Lung (tissue), 12 donors: Measurements from ENCODE around the gene FMN1. TPM values are rescaled to one million over a fixed set of nuclear protein-coding genes. Genes with fewer than 3 reads are reported as not detected.

Source experiments
- ATAC-seq: fragments of 200-7000 bp; cut with Tn5 transposase; one replicate; pipeline ENCODE4 v1.9.1; 2020; ENCODE audit warnings: moderate number of reproducible peaks; ENCODE audit not compliant: insufficient read depth, low FRiP score
- DNase-seq, 3 donors: peaks; one replicate each; pipeline ENCODE4 v3.0.0-alpha.2; 2013 to 2017
- H3K27ac ChIP-seq, 2 donors: one replicate each; pipeline ENCODE4 v1.5.1; 2013; ENCODE audit warnings: mild to moderate bottlenecking in 2 of 2, moderate library complexity in 2 of 2, control low read depth in 1 of 2, inconsistent platforms in 1 of 2, low read depth in 1 of 2, low read length in 1 of 2
- H3K27me3 ChIP-seq, 3 donors: one replicate each; pipeline ENCODE4 v1.5.1; 2013; ENCODE audit warnings: low read length in 2 of 3; ENCODE audit not compliant: control insufficient read depth in 3 of 3, insufficient read depth in 3 of 3
- H3K36me3 ChIP-seq, 4 donors: one replicate each; pipeline ENCODE4 v1.5.1; 2013; ENCODE audit warnings: low read length in 4 of 4, mild to moderate bottlenecking in 1 of 4, moderate library complexity in 1 of 4; ENCODE audit not compliant: control insufficient read depth in 4 of 4, insufficient read depth in 4 of 4
- H3K4me1 ChIP-seq, 5 donors: one replicate each; pipeline ENCODE4 v1.5.1; 2013; ENCODE audit warnings: low read length in 5 of 5, mild to moderate bottlenecking in 2 of 5, moderate library complexity in 1 of 5; ENCODE audit not compliant: control insufficient read depth in 5 of 5, insufficient read depth in 5 of 5
- H3K4me3 ChIP-seq: one replicate; pipeline ENCODE4 v1.5.1; 2013; ENCODE audit warnings: mild to moderate bottlenecking, control low read depth, moderate library complexity
- H3K9ac ChIP-seq, 2 donors: one replicate each; pipeline ENCODE4 v1.5.1; 2013; ENCODE audit warnings: low read length in 2 of 2, control low read depth in 1 of 2; ENCODE audit not compliant: insufficient read depth in 1 of 2
- H3K9me3 ChIP-seq, 4 donors: one replicate each; pipeline ENCODE4 v1.5.1; 2013; ENCODE audit warnings: low read length in 3 of 4, mild to moderate bottlenecking in 1 of 4, moderate library complexity in 1 of 4; ENCODE audit not compliant: control insufficient read depth in 4 of 4, insufficient read depth in 3 of 4
- WGBS, 2 donors: extraction: QIAGEN DNeasy Blood & Tissue Kit; methylation state at CpG; one replicate each; pipeline ENCODE4 v1.1.7; 2013; 5-methylcytosine and 5-hydroxymethylcytosine counted together
- polyA plus RNA-seq, 2 donors: library from polyadenylated mRNA; stranded (reverse); fragments of 200-250 nt; gene quantifications; one replicate each; pipeline ENCODE4 v1.2.1, GENCODE V29; 2013
- total RNA-seq, 2 donors: library from RNA; depleted of rRNA in 1 of 2; stranded (reverse); fragments of >200 nt in 1 of 2; gene quantifications; one replicate each; pipeline ENCODE4 v1.2.1, GENCODE V29; 2014 to 2021
- TF ChIP-seq, protein P1 (sequence below): IDR thresholded peaks from 2 replicates; pipeline ENCODE4 v1.5.1; 2012; ENCODE audit warnings: mild to moderate bottlenecking; ENCODE audit errors: control extremely low read depth, extremely low read depth
- donor health status: control.
- donor health status: control.
- donor health status: Bipolar disorder and iron deficiency.
- donor health status: healthy.
- donor health status: DM: yes; HTN: yes; CAD: no.

Gene FMN1
- total and polyA plus RNA-seq, 4 donors: 4.6 to 45.2 (median 15.7) TPM

DNA sequence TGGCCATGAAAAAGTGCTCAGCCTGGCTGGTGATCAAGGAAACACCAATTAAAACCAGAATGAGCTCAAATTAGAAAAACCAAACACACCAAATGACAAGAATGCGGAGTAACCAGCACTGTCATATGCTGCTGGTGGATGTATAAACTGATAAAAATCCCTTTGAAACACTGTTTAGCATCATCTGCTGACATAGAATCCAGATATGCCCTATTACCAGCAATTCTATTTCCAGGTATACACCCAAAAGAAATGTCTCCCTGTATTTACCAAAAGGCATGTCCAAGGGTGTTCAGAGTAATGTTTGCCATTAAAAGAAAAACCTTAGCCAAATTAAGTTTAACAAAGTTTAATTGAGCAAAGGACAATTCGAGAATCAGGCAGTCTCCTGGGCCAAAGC is 138.6 kb downstream of the FMN1 start:
- H3K9ac ChIP-seq: no peak overlapping the region
- H3K36me3 ChIP-seq: no peaks in the 10 kb centered on the region
- TF ChIP-seq, protein P1, sequence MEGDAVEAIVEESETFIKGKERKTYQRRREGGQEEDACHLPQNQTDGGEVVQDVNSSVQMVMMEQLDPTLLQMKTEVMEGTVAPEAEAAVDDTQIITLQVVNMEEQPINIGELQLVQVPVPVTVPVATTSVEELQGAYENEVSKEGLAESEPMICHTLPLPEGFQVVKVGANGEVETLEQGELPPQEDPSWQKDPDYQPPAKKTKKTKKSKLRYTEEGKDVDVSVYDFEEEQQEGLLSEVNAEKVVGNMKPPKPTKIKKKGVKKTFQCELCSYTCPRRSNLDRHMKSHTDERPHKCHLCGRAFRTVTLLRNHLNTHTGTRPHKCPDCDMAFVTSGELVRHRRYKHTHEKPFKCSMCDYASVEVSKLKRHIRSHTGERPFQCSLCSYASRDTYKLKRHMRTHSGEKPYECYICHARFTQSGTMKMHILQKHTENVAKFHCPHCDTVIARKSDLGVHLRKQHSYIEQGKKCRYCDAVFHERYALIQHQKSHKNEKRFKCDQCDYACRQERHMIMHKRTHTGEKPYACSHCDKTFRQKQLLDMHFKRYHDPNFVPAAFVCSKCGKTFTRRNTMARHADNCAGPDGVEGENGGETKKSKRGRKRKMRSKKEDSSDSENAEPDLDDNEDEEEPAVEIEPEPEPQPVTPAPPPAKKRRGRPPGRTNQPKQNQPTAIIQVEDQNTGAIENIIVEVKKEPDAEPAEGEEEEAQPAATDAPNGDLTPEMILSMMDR: no peak
- WGBS, 2 donors: 77 to 86% methylated on average over 2 of the region's 2 CpGs
- H3K9me3 ChIP-seq: peaks cover 0 to 2% (median 0%) of the 10 kb centered on the region in 4 donors
- peaks cover 0 to 4% (median 0%) of the 10 kb centered on the region in 5 donors for H3K4me1 ChIP-seq
- DNase-seq: no peak
- ATAC-seq: no peak
- no peaks in the 10 kb centered on the region for H3K27me3 ChIP-seq
- no peak overlapping the region for H3K27ac ChIP-seq
- no peak overlapping the region for H3K4me3 ChIP-seq

DNA sequence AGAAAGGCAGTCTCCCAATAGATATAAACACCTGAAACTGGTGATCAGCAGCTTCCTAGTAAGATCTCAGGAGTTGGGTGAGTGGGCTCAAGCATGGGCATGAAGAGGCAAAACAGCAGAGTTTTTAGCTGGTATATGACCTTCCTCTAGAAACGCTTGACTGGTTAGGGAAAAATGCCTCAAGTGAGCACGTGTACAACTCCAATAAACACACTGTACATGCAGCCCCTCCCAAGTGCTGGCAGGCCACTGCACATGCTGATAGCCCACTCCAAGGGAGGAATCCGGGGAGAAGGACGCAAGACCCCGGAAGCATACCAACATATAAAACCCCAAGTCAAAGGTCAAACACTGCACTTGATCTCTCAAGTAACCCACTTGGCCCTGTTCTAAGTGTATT is 143.0 kb downstream of the FMN1 start:
- no peaks in the 10 kb centered on the region for H3K36me3 ChIP-seq
- H3K27me3 ChIP-seq: no peaks in the 10 kb centered on the region
- H3K4me1 ChIP-seq: no peaks in the 10 kb centered on the region
- H3K9ac ChIP-seq: no peak overlapping the region
- H3K9me3 ChIP-seq: peaks cover 0 to 2% (median 0%) of the 10 kb centered on the region in 4 donors
- TF ChIP-seq, protein P1: no peak
- no peak for ATAC-seq
- H3K27ac ChIP-seq: no peak overlapping the region
- H3K4me3 ChIP-seq: no peak overlapping the region
- no peak for DNase-seq
- 52 to 71% methylated on average over 5 of the region's 5 CpGs for WGBS, 2 donors

DNA sequence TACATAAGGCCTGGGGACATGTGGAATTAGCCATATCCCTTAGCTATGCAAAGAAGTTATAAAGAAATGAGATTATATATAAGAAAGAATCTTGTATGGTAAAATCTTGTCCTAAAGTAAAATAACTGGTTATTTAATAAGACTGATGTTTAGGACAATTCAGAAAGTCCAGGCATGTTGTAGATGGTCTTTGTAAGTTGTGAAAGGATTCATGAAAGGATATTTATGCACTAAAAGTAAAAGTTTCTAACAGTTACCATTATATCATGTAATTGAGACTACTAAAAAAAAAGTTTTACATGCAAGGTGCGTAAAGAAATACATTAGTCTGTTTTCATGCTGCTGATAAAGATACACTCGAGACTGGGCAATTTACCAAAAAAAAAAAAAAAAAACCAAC is 146.3 kb downstream of the FMN1 start:
- H3K4me1 ChIP-seq: no peaks in the 10 kb centered on the region
- no peaks in the 10 kb centered on the region for H3K36me3 ChIP-seq
- no peak overlapping the region for H3K9ac ChIP-seq
- no peak overlapping the region for H3K4me3 ChIP-seq
- DNase-seq: no peak
- 84 to 93% methylated on average over 2 of the region's 2 CpGs for WGBS, 2 donors
- ATAC-seq: no peak
- peaks cover 0 to 9% (median 1%) of the 10 kb centered on the region in 4 donors for H3K9me3 ChIP-seq
- H3K27ac ChIP-seq: no peak overlapping the region
- TF ChIP-seq, protein P1: no peak
- H3K27me3 ChIP-seq: no peaks in the 10 kb centered on the region

DNA sequence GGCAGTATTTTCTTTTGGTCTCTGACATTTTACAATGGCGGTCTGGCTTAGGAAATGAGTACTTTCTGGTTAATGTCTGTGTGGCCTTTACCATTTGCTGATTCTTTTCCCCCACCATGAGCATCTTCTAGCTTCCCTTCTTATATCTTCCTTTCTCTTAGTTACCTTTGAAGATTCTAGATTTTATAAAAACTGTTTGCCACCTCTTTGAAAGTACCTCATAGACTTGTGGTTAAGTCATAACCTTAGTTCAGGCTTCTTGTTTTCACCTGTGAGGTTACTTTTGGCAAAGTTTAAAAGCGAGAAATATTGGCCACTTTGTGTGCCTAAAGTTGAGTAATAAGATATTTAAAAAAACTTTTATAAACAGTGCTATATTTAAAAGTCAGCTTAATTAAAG is 147.4 kb downstream of the FMN1 start:
- TF ChIP-seq, protein P1: no peak
- H3K36me3 ChIP-seq: no peaks in the 10 kb centered on the region
- peaks cover 0 to 9% (median 1%) of the 10 kb centered on the region in 4 donors for H3K9me3 ChIP-seq
- no peaks in the 10 kb centered on the region for H3K27me3 ChIP-seq
- WGBS, 2 donors: 86 to 91% methylated on average over 2 of the region's 2 CpGs
- no peak overlapping the region for H3K9ac ChIP-seq
- no peaks in the 10 kb centered on the region for H3K4me1 ChIP-seq
- DNase-seq (no peak), ATAC-seq (no peak)
- H3K27ac ChIP-seq: no peak overlapping the region
- H3K4me3 ChIP-seq: no peak overlapping the region
